SK-N-SH (cell line): Measurements from ENCODE around the gene AKAP12. TPM values are rescaled to one million over a fixed set of nuclear protein-coding genes. Genes with fewer than 3 reads are reported as not detected.

ENCODE experiments used
- CTCF ChIA-PET: fragments of 300-600, 350-600 bp; formaldehyde crosslinking; extraction: SDS; loops from one replicate; lab custom pipeline; 2021; lab: Yijun Ruan, JAX
- POLR2A ChIA-PET: fragments of 350-600 bp; sonication (Branson Sonifier 250); formaldehyde crosslinking; extraction: SDS; loops from one replicate; lab custom pipeline; 2020; ENCODE audit warnings: antibody characterized with exemption, inconsistent platforms; lab: Yijun Ruan, JAX
- DNase-seq: peaks from one replicate; pipeline ENCODE4 v3.0.0; 2012
- H2AFZ ChIP-seq: fragments of 200-600 bp; sonication (generic); 2 replicates; pipeline ENCODE4 v1.8.1; 2016; ENCODE audit warnings: antibody characterized with exemption, mild to moderate bottlenecking, low read depth
- H3F3A ChIP-seq: fragments of 200-600 bp; sonication (generic); replicated peaks from 2 replicates; pipeline ENCODE3; 2016; ENCODE audit warnings: antibody characterized with exemption, mild to moderate bottlenecking; ENCODE audit not compliant: insufficient read depth
- H3K27ac ChIP-seq, 2 experiments: fragments of 200-500 bp in 1 of 2; fragments of 200-600 bp in 1 of 2; sonication (Bioruptor generic) in 1 of 2; sonication (generic), shearing (Covaris generic) in 1 of 2; 2 replicates each; pipeline versions ENCODE4 v1.5.1 to v1.6.1; 2014 to 2016; ENCODE audit warnings: low read depth in 2 of 2, inconsistent platforms in 1 of 2, low read length in 1 of 2, mild to moderate bottlenecking in 1 of 2, mixed read lengths in 1 of 2
- H3K27me3 ChIP-seq: fragments of 200-600 bp; sonication (generic), shearing (Covaris generic); 2 replicates; pipeline ENCODE4 v1.6.1; 2016; ENCODE audit warnings: mixed run types; ENCODE audit not compliant: insufficient read depth
- H3K36me3 ChIP-seq, 2 experiments: fragments of 200-500 bp in 1 of 2; fragments of 200-600 bp in 1 of 2; sonication (Bioruptor generic) in 1 of 2; sonication (generic) in 1 of 2; replicated peaks in 1 of 2; 2 replicates each; pipeline versions ENCODE3 to v1.5.1; 2014 to 2016; ENCODE audit warnings: low read length in 1 of 2, mild to moderate bottlenecking in 1 of 2; ENCODE audit not compliant: insufficient read depth in 2 of 2, control insufficient read depth in 1 of 2
- H3K4me1 ChIP-seq, 2 experiments: fragments of 200-500 bp in 1 of 2; fragments of 200-600 bp in 1 of 2; sonication (Bioruptor generic) in 1 of 2; sonication (generic), shearing (Covaris generic) in 1 of 2; 2 replicates each; pipeline versions ENCODE4 v1.5.1 to v1.6.1; 2014 to 2016; ENCODE audit warnings: low read depth in 1 of 2, low read length in 1 of 2, mixed run types in 1 of 2; ENCODE audit not compliant: insufficient read depth in 2 of 2, control insufficient read depth in 1 of 2
- H3K4me2 ChIP-seq: fragments of 200-600 bp; sonication (generic), shearing (Covaris generic); 2 replicates; pipeline ENCODE4 v1.6.1; 2017; ENCODE audit warnings: mixed run types
- H3K4me3 ChIP-seq, 2 experiments: fragments of 200-500 bp in 1 of 2; fragments of 200-600 bp in 1 of 2; sonication (Bioruptor generic) in 1 of 2; sonication (generic), shearing (Covaris generic) in 1 of 2; 2 replicates each; pipeline versions ENCODE4 v1.5.1 to v1.8.1; 2014 to 2016; ENCODE audit warnings: low read depth in 2 of 2, inconsistent platforms in 1 of 2, low read length in 1 of 2, mild to moderate bottlenecking in 1 of 2, mixed read lengths in 1 of 2, moderate library complexity in 1 of 2
- H3K79me2 ChIP-seq: fragments of 200-600 bp; sonication (generic); 2 replicates; pipeline ENCODE4 v1.8.1; 2017; ENCODE audit warnings: mild to moderate bottlenecking; ENCODE audit not compliant: insufficient read depth
- H3K9ac ChIP-seq: fragments of 200-600 bp; sonication (generic); 2 replicates; pipeline ENCODE4 v1.6.1; 2017; ENCODE audit warnings: mixed run types
- H3K9me2 ChIP-seq: fragments of 200-600 bp; sonication (generic); 2 replicates; pipeline ENCODE4 v1.6.1; 2017; ENCODE audit warnings: mixed run types
- H3K9me3 ChIP-seq: fragments of 200-600 bp; sonication (generic); 2 replicates; pipeline ENCODE4 v1.6.1; 2017; ENCODE audit warnings: mixed run types, mild to moderate bottlenecking, moderate library complexity
- H4K20me1 ChIP-seq: fragments of 200-600 bp; sonication (generic); 2 replicates; pipeline ENCODE4 v1.6.1; 2017; ENCODE audit warnings: mild to moderate bottlenecking, mixed run types; ENCODE audit not compliant: insufficient read depth
- CHD2 ChIP-seq: fragments of 150-350 bp; IDR thresholded peaks from 2 replicates; pipeline ENCODE4 v1.6.1; 2018; ENCODE audit warnings: low read length; ENCODE audit not compliant: partially characterized antibody
- ELF1 ChIP-seq: IDR thresholded peaks from 2 replicates; pipeline ENCODE4 v1.4.0; 2012
- FOXM1 ChIP-seq: IDR thresholded peaks from 2 replicates; pipeline ENCODE4 v1.4.0; 2012; ENCODE audit warnings: low read depth, mild to moderate bottlenecking
- GABPA ChIP-seq: IDR thresholded peaks from 2 replicates; pipeline ENCODE4 v1.4.0; 2012; ENCODE audit warnings: low read depth, mild to moderate bottlenecking
- JUND ChIP-seq: IDR thresholded peaks from 2 replicates; pipeline ENCODE4 v1.4.0; 2012
- MXI1 ChIP-seq: IDR thresholded peaks from 2 replicates; pipeline ENCODE4 v1.6.1; 2012; ENCODE audit warnings: mild to moderate bottlenecking, low read depth, low read length, improper control_type of control experiment
- NFIC ChIP-seq: IDR thresholded peaks from 2 replicates; pipeline ENCODE4 v1.4.0; 2012; ENCODE audit warnings: borderline replicate concordance
- POLR2AphosphoS5 ChIP-seq: IDR thresholded peaks from 2 replicates; pipeline ENCODE4 v1.6.1; 2012; ENCODE audit warnings: low read depth, low read length
- RAD21 ChIP-seq: IDR thresholded peaks from 2 replicates; pipeline ENCODE4 v1.6.1; 2012; ENCODE audit warnings: mild to moderate bottlenecking, low read length
- REST ChIP-seq: IDR thresholded peaks from 2 replicates; pipeline ENCODE4 v1.6.1; 2012; ENCODE audit warnings: mild to moderate bottlenecking, low read depth, low read length, moderate library complexity
- RFX5 ChIP-seq: IDR thresholded peaks from 2 replicates; pipeline ENCODE4 v1.6.1; 2012; ENCODE audit warnings: mild to moderate bottlenecking, improper control_type of control experiment, low read length
- SMC3 ChIP-seq: IDR thresholded peaks from 2 replicates; pipeline ENCODE4 v1.6.1; 2012; ENCODE audit warnings: low read depth, low read length, improper control_type of control experiment
- USF1 ChIP-seq: IDR thresholded peaks from 2 replicates; pipeline ENCODE4 v1.4.0; 2012; ENCODE audit warnings: low read depth, borderline replicate concordance
- ZBTB33 ChIP-seq: IDR thresholded peaks from 2 replicates; pipeline ENCODE4 v1.4.0; 2012; ENCODE audit warnings: low read depth, borderline replicate concordance
- WGBS: methylation state at CpG from one replicate; pipeline ENCODE4 v1.1.6; 2017; ENCODE audit warnings: low lambda C conversion rate; 5-methylcytosine and 5-hydroxymethylcytosine counted together
- polyA plus RNA-seq, 3 experiments: library from polyadenylated mRNA; depleted of rRNA; stranded (reverse); fragments of >200 nt; gene quantifications; 2 replicates each; pipeline ENCODE4 v1.2.3, GENCODE V29; 2012

The AKAP12 gene
- polyA plus RNA-seq, 1 of the 3 experiments (the other 2 are of a cell fraction) = 46.5 TPM

- H2AFZ ChIP-seq = no peak overlapping the region
- TF ChIP-seq SMC3 = no peak
- TF ChIP-seq MXI1 = no peak
- TF ChIP-seq REST = no peak
- TF ChIP-seq RFX5 = no peak
- no peak for TF ChIP-seq FOXM1
- TF ChIP-seq USF1 = no peak
- TF ChIP-seq GABPA = no peak
- TF ChIP-seq RAD21 = no peak
- no peak for TF ChIP-seq NFIC
- no peak for TF ChIP-seq ELF1
- no peak for TF ChIP-seq CHD2
- TF ChIP-seq ZBTB33 = no peak
- TF ChIP-seq POLR2AphosphoS5 = no peak
- TF ChIP-seq JUND = no peak
- TF ChIP-seq, all 33 proteins: peak for 0
- H3F3A ChIP-seq = no peaks in the 10 kb centered on the region
- no peak overlapping the region for H3K4me3 ChIP-seq
- H3K9ac ChIP-seq = no peak overlapping the region
- H3K27me3 ChIP-seq = no peaks in the 10 kb centered on the region
- CTCF ChIA-PET = no interaction called here
- H3K9me2 ChIP-seq = no peaks in the 10 kb centered on the region
- H3K9me3 ChIP-seq = no peaks in the 10 kb centered on the region
- POLR2A ChIA-PET = no interaction called here
- no peaks in the 10 kb centered on the region; a peak in 1 of 4 replicates for H3K4me1 ChIP-seq
- H3K36me3 ChIP-seq = no peaks in the 10 kb centered on the region
- H3K79me2 ChIP-seq = peaks cover 87% of the 10 kb centered on the region
- H3K4me2 ChIP-seq = no peak overlapping the region
- H3K27ac ChIP-seq = no peak overlapping the region
- DNase-seq = peak; percentile 29
- 81% methylated on average over 6 of the region's 6 CpGs for WGBS
- 0 out of 2 replicates have a peak, but pooled peaks cover 9% of the 10 kb centered on the region for H4K20me1 ChIP-seq
Observed at GRCh38 chr6:151252634-151253033, 12.9 kb downstream of the AKAP12 start.
